HEK293T (cell line): ENCODE data around the gene COL1A1.

Source experiments
- ARNT ChIP-seq: fragments of 450-650 bp; IDR thresholded peaks from 2 replicates; pipeline ENCODE4 v1.6.1; 2017; ENCODE audit warnings: mild to moderate bottlenecking
- BHLHE40 ChIP-seq: fragments of 450-650 bp; IDR thresholded peaks from 2 replicates; pipeline ENCODE4 v1.6.1; 2016; ENCODE audit warnings: mild to moderate bottlenecking, moderate library complexity, borderline replicate concordance
- CTBP1 ChIP-seq: fragments of 450-650 bp; IDR thresholded peaks from 2 replicates; pipeline ENCODE4 v1.6.1; 2016; ENCODE audit warnings: borderline replicate concordance
- ELF4 ChIP-seq: fragments of 450-650 bp; IDR thresholded peaks from 2 replicates; pipeline ENCODE4 v1.6.1; 2017; ENCODE audit warnings: antibody characterized with exemption
- FOXA1 ChIP-seq: fragments of 450-650 bp; IDR thresholded peaks from 2 replicates; pipeline ENCODE4 v1.6.1; 2016; ENCODE audit warnings: mild to moderate bottlenecking
- FOXK2 ChIP-seq: fragments of 450-650 bp; IDR thresholded peaks from 2 replicates; pipeline ENCODE4 v1.6.1; 2016; ENCODE audit warnings: mild to moderate bottlenecking
- HDGF ChIP-seq: fragments of 450-650 bp; IDR thresholded peaks from 2 replicates; pipeline ENCODE4 v1.6.1; 2017; ENCODE audit warnings: antibody characterized with exemption, borderline replicate concordance
- LEF1 ChIP-seq: fragments of 450-650 bp; IDR thresholded peaks from 2 replicates; pipeline ENCODE4 v1.6.1; 2017; ENCODE audit warnings: mild to moderate bottlenecking, borderline replicate concordance
- NFRKB ChIP-seq: fragments of 450-650 bp; IDR thresholded peaks from 2 replicates; pipeline ENCODE4 v1.6.1; 2016; ENCODE audit warnings: mild to moderate bottlenecking, moderate library complexity
- SP1 ChIP-seq: fragments of 450-650 bp; IDR thresholded peaks from 2 replicates; pipeline ENCODE4 v1.6.1; 2017
- SUZ12 ChIP-seq: fragments of 450-650 bp; IDR thresholded peaks from 2 replicates; pipeline ENCODE4 v1.6.1; 2016; ENCODE audit warnings: mild to moderate bottlenecking
- TARDBP ChIP-seq: fragments of 450-650 bp; IDR thresholded peaks from 2 replicates; pipeline ENCODE4 v1.6.1; 2016
- ZNF384 ChIP-seq: fragments of 450-650 bp; IDR thresholded peaks from 2 replicates; pipeline ENCODE4 v1.6.1; 2016
- TF ChIP-seq, protein P1 (sequence below): fragments of 450-650 bp; IDR thresholded peaks from 2 replicates; pipeline ENCODE4 v1.6.1; 2016

DNA sequence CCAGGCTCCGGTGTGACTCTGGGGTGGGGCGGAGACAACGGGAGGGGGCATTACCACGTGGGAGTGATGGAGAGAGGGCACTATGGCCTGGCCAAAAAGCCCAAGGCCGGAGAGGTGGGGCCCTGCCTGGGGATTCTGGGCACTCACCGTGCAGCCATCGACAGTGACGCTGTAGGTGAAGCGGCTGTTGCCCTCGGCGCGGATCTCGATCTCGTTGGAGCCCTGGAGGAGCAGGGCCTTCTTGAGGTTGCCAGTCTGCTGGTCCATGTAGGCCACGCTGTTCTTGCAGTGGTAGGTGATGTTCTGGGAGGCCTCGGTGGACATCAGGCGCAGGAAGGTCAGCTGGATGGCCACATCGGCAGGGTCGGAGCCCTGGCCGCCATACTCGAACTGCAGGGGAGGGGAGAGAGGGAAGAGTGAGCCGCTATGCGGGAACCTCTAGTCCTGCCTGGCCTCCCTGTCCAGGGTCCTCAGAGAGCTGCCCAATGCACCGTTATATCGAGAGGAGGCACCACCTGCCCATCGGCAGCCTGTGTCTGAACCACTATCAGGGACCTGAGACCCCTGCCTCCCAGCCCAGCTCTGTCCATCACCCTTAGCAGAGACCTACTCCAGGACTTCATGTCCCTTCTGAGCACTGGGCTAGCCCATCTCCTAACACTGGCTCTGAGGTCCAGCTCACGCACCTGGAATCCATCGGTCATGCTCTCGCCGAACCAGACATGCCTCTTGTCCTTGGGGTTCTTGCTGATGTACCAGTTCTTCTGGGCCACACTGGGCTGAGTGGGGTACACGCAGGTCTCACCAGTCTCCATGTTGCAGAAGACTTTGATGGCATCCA, 15.6 kb downstream of the COL1A1 start:
- TF ChIP-seq BHLHE40 (no peak), FOXA1 (no peak), ARNT (no peak), CTBP1 (no peak), SP1 (no peak), TARDBP (no peak), ZNF384 (no peak), SUZ12 (no peak), LEF1 (no peak), NFRKB (no peak), ELF4 (no peak), HDGF (no peak), FOXK2 (no peak)
- TF ChIP-seq, protein P1, sequence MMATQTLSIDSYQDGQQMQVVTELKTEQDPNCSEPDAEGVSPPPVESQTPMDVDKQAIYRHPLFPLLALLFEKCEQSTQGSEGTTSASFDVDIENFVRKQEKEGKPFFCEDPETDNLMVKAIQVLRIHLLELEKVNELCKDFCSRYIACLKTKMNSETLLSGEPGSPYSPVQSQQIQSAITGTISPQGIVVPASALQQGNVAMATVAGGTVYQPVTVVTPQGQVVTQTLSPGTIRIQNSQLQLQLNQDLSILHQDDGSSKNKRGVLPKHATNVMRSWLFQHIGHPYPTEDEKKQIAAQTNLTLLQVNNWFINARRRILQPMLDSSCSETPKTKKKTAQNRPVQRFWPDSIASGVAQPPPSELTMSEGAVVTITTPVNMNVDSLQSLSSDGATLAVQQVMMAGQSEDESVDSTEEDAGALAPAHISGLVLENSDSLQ = no peak
